Endothelial cell of umbilical vein (primary cell): ENCODE data around the gene RAB18.

Experiments used
- CTCF ChIP-seq, 2 donors: IDR thresholded peaks; 1 replicate in 1 of 2; 2 replicates in 1 of 2; pipeline ENCODE4 v1.5.1; 2011; ENCODE audit warnings: low read length in 2 of 2, mild to moderate bottlenecking in 2 of 2, moderate library complexity in 2 of 2, control low read depth in 1 of 2, inconsistent platforms in 1 of 2, low read depth in 1 of 2; ENCODE audit not compliant: insufficient read depth in 1 of 2; ENCODE audit errors: extremely low read depth in 1 of 2
- EZH2 ChIP-seq: IDR thresholded peaks from 2 replicates; pipeline ENCODE4 v1.6.1; 2012; ENCODE audit warnings: borderline replicate concordance, low read depth, mild to moderate bottlenecking, moderate library complexity, low read length, inconsistent platforms; ENCODE audit not compliant: severe bottlenecking

DNA sequence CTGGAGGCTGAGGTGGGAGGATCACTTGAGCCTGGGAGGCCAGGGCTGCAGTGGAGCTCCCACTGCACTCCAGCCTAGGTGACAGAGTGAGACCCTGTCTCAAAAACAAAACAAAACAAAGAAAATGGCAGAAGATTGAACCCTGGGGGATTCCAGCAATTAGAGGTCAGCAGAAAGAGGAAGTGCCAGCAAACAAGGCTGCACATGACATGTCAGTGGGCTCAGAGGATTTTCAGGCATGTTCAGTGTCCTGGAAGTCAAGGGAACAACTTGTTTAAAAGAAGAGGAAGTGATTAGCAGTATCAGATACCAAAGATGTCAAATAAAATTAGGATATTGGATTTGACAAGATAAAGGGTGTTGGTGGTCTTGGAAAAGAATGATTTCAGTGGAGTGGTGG lies 32.3 kb downstream of the RAB18 start:
- TF ChIP-seq CTCF (IDR thresholded peaks at IDR 0.05; ENCODE audit: extremely low read depth in 1 of 2, insufficient read depth in 1 of 2, low read depth in 1 of 2, low read length in 2 of 2) (no peak), EZH2 (no peak)
